Liver (tissue), 4 donors: Measurements from ENCODE around the gene GMNN. TPM values are rescaled to one million over a fixed set of nuclear protein-coding genes. Genes with fewer than 3 reads are reported as not detected.

Experiments
- polyA plus RNA-seq, 2 donors: library from polyadenylated mRNA; stranded (reverse) in 1 of 2; unstranded in 1 of 2; fragments of 200-250 nt in 1 of 2; fragments of >200 nt in 1 of 2; fragmentation: Nextera tagmentation in 1 of 2; extraction: Ambion mirVana in 1 of 2; gene quantifications; one replicate each; pipeline versions ENCODE4 v1.2.1 to v1.2.3, GENCODE V29; 2013 to 2015
- total RNA-seq, 2 donors: library from RNA; depleted of rRNA; stranded (reverse); fragments of >200 nt; gene quantifications; one replicate each; pipeline ENCODE4 v1.2.3, GENCODE V29; 2014
- donor health status: healthy.
- donor health status: healthy.
- donor health status: healthy.

GMNN gene
- total and polyA plus RNA-seq, 4 donors: 8.4 to 34.9 (median 11.0) TPM

Other genes starting within 250 kb of the GMNN start
- under 1 TPM in 1 of 2 donors, not detected in 1; under 0.01 TPM for gene KIAA0319, start 128.7 kb upstream of the GMNN start, total RNA-seq
- under 1 TPM in 1 of 2 donors, not detected in 1; 0.01 TPM for gene KIAA0319, start 128.7 kb upstream of the GMNN start, polyA plus RNA-seq
- gene TDP2, start 108.0 kb upstream of the GMNN start, total RNA-seq: 10 to 100 TPM; 17.9 to 24.3 TPM
- 10 to 100 TPM; 16.5 to 19.1 TPM for gene TDP2, start 108.0 kb upstream of the GMNN start, polyA plus RNA-seq
- gene ACOT13, start 107.9 kb upstream of the GMNN start, total RNA-seq: 10 to 100 TPM in 1 of 2 donors, 1 to 10 TPM in 1; 9.9 to 21.8 TPM
- 10 to 100 TPM; 20.7 to 90.0 TPM for gene ACOT13, start 107.9 kb upstream of the GMNN start, polyA plus RNA-seq
- gene C6orf62, start 55.8 kb upstream of the GMNN start, total RNA-seq: 10 to 100 TPM; 50.0 to 58.6 TPM
- gene C6orf62, start 55.8 kb upstream of the GMNN start, polyA plus RNA-seq: 10 to 100 TPM; 29.6 to 48.8 TPM
- not detected for gene ARMH2, start 24.0 kb downstream of the GMNN start, total RNA-seq
- not detected for gene ARMH2, start 24.0 kb downstream of the GMNN start, polyA plus RNA-seq
- 10 to 100 TPM in 1 of 2 donors, 1 to 10 TPM in 1; 5.1 to 10.9 TPM for gene RIPOR2, start 161.0 kb downstream of the GMNN start, total RNA-seq
- 1 to 10 TPM; 1.6 to 2.3 TPM for gene RIPOR2, start 161.0 kb downstream of the GMNN start, polyA plus RNA-seq